GM10248 (cell line): ENCODE results near the gene EFCAB10.

Experiments used
- CTCF ChIA-PET: fragments of 300-600 bp; sonication (Branson Sonifier 250); formaldehyde crosslinking; extraction: SDS; loops from one replicate; lab custom pipeline; 2021; ENCODE audit warnings: antibody characterized with exemption; lab: Yijun Ruan, JAX
- POLR2A ChIA-PET: fragments of 350-650 bp; sonication (Branson Sonifier 250); formaldehyde crosslinking; extraction: SDS; loops from one replicate; lab custom pipeline; 2020; ENCODE audit warnings: antibody characterized with exemption; lab: Yijun Ruan, JAX
- DNase-seq: peaks from one replicate; pipeline ENCODE4 v3.0.0; 2012; ENCODE audit errors: extremely low spot score
- TF ChIP-seq, protein P1 (sequence below): IDR thresholded peaks from 2 replicates; pipeline ENCODE4 v1.5.1; 2012; ENCODE audit warnings: mild to moderate bottlenecking, low read depth; ENCODE audit errors: extremely low read depth, missing control alignments, control extremely low read depth

Gene EFCAB10

DNA sequence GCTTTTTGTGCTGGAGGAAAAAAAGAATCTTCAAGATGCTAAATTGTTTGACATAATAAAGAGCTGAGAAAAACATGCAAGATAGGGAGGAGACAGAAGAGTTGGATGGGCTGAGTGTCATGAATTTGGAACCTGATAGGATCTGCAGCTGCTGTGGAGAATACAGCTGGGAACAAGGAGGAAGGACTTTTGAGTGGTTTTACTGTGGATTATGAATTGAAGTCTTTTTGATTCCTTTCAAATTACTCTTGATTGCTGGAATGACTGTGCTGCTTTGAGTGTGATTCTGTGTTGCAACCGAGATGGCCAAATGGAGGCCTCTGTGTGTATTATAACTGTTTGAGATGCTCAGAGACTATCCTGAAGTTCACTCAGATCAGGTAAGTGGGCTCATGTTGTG, 4.0 kb downstream of the EFCAB10 start:
- TF ChIP-seq, protein P1, sequence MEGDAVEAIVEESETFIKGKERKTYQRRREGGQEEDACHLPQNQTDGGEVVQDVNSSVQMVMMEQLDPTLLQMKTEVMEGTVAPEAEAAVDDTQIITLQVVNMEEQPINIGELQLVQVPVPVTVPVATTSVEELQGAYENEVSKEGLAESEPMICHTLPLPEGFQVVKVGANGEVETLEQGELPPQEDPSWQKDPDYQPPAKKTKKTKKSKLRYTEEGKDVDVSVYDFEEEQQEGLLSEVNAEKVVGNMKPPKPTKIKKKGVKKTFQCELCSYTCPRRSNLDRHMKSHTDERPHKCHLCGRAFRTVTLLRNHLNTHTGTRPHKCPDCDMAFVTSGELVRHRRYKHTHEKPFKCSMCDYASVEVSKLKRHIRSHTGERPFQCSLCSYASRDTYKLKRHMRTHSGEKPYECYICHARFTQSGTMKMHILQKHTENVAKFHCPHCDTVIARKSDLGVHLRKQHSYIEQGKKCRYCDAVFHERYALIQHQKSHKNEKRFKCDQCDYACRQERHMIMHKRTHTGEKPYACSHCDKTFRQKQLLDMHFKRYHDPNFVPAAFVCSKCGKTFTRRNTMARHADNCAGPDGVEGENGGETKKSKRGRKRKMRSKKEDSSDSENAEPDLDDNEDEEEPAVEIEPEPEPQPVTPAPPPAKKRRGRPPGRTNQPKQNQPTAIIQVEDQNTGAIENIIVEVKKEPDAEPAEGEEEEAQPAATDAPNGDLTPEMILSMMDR = no peak
- DNase-seq = no peak
- ChIA-PET CTCF (interaction anchor here (0.6 kb wide), 1 partner anchor 754 kb away, joined by 3 read pairs; no protein-coding TSS in a partner anchor), POLR2A (no interaction called here)

DNA sequence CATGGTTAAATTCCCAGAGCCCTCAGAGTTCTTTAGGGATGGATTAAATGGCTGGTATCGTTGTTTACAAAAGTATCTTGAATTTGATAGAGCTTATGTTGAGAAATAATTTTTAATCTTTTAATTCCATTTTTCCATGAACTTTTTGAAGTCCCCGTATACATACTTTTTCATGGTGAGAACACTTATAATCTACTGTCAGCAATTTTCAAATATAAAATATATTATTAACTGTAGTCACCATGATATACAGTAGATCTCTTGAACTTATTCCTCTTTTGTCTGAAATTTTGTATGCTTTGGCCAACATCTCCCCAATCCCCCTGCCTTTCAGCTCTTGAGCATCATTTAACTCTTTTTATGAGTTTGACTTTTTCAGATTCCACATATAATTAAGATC, 9.4 kb downstream of the EFCAB10 start:
- no peak for DNase-seq
- ChIA-PET POLR2A (no interaction called here), CTCF (interaction anchor here (1.6 kb wide), 1 partner anchor 40 kb away, joined by 4 read pairs; the partner anchor contains the start of gene RINT1)
- TF ChIP-seq, protein P1 = no peak

DNA sequence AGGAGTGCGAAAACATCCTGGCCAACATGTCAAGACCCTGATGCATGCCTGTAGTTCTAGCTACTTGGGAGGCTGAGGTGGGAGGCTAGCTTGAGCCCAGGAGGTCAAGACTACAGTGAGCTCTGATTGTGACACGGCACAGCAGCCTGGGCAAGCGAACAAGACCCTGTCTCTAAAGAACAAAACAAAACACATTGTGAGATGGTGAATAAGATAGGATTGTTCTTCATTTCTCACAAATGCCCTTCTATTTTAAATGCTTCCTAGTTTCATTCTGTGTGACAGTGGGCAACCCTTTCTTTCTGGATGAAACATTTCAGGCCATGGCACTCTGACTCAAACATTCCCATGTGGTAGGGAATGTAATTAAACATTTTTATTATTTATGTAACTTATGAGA, 13.5 kb downstream of the EFCAB10 start:
- TF ChIP-seq, protein P1 = no peak
- CTCF ChIA-PET = interaction anchor here (1.0 to 1.9 kb wide), 3 partner anchors 12 to 36 kb away, joined by 3 to 6 read pairs (median 4); partner anchors contain the start of genes EFCAB10 and RINT1
- POLR2A ChIA-PET = no interaction called here
- DNase-seq = no peak

DNA sequence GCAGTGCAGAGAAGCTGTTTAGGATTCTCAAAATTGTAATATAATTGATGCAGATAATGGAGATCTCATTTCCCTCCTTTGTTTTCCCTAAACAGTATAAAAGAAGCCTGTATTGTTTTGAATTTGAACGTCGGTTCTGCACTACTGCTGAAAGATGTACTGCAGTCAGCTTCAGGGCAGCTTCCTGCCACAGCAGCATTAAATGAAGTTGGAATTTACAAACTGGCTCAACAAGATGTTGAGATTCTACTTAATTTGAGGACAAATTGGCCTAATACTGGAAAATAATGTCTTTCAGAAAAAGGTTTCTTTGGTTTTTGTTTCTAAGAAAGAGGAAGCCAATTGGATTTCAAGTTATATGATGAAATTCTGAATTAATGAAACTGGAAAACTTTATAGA, 14.3 kb downstream of the EFCAB10 start:
- ChIA-PET POLR2A (no interaction called here), CTCF (interaction anchor here (1.0 to 1.5 kb wide), 4 partner anchors 9 to 90 kb away, joined by 4 to 6 read pairs (median 5); partner anchors contain the start of gene RINT1)
- TF ChIP-seq, protein P1 = no peak
- DNase-seq = no peak

DNA sequence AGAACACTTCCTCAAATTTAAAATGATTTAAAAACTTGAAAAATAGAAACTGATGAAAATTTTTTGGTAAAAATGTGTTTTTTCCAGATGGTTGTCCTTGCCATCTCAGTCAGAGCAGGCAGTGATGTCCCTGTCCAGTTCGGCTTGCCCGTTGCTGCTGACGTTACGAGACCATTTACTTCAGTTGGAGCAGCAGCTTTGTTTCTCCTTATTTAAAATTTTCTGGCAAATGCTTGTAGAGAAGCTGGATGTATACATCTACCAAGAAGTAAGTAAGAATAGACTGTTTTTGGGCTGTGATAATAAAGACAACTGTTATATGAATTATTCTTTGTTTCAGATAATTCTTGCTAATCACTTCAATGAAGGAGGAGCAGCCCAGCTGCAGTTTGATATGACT, 16.1 kb downstream of the EFCAB10 start:
- TF ChIP-seq, protein P1 = no peak
- ChIA-PET POLR2A (no interaction called here), CTCF (interaction anchor here (1.1 to 1.3 kb wide), 2 partner anchors 19 to 33 kb away, joined by 3 to 4 read pairs; partner anchors contain the start of gene RINT1)
- DNase-seq = no peak

DNA sequence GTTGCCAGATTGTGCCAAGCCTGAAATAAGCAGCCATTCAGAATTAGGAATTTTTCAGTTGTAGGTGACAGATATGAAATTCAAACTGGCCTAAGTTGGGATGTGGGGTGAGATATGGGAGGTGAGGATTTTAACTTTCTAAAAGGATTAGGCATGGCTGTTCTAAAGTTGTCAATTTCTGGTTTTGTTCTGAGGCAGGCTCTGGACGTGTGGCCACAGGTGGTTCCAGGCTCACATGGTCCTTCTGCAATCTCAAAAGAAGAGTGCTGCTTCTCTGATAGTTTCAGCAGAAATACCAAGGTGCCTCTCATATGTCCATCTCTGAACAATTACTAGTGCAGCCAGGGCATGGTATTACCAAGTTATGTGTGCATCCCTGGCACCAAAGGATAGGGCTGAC, 21.4 kb downstream of the EFCAB10 start:
- ChIA-PET CTCF (interaction anchor here (1.0 kb wide), 1 partner anchor 11 kb away, joined by 3 read pairs; no protein-coding TSS in a partner anchor), POLR2A (no interaction called here)
- TF ChIP-seq, protein P1 = no peak
- DNase-seq = no peak
